Esophagus muscularis mucosa (tissue), 3 donors: ENCODE results near the gene MSANTD3.

Experiments used
- POLR2AphosphoS5 ChIP-seq, 2 donors: sonication (generic); formaldehyde crosslinking; IDR thresholded peaks; one replicate each; pipeline ENCODE4 v1.6.1; 2017; ENCODE audit warnings: antibody characterized with exemption in 2 of 2
- TF ChIP-seq, protein P1 (sequence below), 3 experiments: fragments of 200-600 bp in 2 of 3; fragments of 450-650 bp in 1 of 3; sonication (generic) in 2 of 3; IDR thresholded peaks; one replicate each; pipeline ENCODE4 v1.5.1; 2017 to 2019; ENCODE audit warnings: antibody characterized with exemption in 3 of 3, mild to moderate bottlenecking in 2 of 3, moderate library complexity in 1 of 3

DNA sequence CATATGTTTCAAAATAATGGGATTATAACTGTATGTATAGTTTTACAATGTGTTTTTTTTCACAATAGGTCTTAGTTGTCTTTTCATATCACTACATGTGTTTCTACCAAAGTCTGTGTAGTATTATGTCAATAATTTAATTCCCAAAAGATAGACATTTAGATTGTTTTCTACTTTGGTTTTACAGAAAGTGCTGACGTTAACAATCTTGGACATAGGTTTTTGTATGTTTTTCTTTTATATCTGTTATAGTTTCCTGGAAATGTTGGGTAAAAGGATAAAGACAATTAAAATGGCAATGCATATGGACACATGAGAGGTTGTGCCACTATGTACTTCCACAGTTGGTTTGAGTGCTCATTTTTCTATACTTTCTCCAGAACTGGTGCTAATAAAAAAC, 61.2 kb downstream of the MSANTD3 start:
- no peak for TF ChIP-seq POLR2AphosphoS5 (IDR thresholded peaks at IDR 0.05)
- TF ChIP-seq, protein P1, sequence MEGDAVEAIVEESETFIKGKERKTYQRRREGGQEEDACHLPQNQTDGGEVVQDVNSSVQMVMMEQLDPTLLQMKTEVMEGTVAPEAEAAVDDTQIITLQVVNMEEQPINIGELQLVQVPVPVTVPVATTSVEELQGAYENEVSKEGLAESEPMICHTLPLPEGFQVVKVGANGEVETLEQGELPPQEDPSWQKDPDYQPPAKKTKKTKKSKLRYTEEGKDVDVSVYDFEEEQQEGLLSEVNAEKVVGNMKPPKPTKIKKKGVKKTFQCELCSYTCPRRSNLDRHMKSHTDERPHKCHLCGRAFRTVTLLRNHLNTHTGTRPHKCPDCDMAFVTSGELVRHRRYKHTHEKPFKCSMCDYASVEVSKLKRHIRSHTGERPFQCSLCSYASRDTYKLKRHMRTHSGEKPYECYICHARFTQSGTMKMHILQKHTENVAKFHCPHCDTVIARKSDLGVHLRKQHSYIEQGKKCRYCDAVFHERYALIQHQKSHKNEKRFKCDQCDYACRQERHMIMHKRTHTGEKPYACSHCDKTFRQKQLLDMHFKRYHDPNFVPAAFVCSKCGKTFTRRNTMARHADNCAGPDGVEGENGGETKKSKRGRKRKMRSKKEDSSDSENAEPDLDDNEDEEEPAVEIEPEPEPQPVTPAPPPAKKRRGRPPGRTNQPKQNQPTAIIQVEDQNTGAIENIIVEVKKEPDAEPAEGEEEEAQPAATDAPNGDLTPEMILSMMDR (IDR thresholded peaks at IDR 0.05): no peak
